Bladder microvascular endothelial cell (primary cell): ENCODE data around the gene NTF4. TPM values are rescaled to one million over a fixed set of nuclear protein-coding genes. Genes with fewer than 3 reads are reported as not detected.

Experiments
- total RNA-seq: library from RNA; depleted of rRNA; stranded (reverse); fragments of >200 nt; gene quantifications from 2 replicates; pipeline ENCODE4 v1.2.3, GENCODE V29; 2014

Gene NTF4, protein sequence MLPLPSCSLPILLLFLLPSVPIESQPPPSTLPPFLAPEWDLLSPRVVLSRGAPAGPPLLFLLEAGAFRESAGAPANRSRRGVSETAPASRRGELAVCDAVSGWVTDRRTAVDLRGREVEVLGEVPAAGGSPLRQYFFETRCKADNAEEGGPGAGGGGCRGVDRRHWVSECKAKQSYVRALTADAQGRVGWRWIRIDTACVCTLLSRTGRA
- not detected in 2 replicates for total RNA-seq

DNA sequence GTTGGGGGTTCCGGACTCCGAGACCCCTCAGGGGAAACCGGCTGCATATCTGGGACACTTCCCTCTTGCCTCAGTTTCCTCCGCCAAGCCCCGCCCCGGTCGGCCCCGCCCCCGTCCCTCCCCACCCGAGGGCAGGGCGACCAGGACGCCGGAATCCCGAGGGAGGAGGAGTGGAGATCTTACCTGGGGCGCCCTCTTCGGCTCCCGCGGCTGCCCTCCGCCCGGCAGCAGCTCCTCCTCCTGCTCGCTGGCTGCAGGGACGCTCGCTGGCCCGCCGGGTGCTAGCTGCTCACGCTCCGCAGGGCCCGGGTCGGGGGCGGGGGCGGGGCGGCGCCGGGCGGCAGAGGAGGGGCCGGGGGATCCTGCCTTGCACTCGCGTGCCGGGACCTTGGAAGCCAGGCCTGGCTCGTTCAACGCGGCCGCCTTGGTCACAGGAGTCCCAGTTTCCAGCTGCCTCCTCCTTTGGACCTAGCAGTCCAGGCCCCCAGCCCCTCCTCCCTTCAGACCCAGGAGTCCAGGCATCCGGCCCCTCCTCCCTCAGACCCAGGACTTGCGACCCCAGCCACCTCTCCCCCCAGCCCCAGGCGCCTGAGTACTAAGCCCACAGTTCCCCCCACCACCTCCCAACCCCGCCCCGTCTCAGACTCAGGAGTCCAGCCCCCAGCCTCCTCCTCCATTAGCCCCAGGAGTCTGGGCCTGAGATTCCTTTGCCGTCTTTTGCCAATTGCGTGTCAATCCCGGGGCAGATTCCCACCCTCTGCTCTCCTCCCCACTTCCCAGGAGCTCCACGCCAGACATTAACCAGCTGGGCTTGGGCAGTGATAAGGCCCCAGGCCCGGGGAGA lies at the start of gene NTF4:
Gene NTF4 (minus strand): TSS at position 51 of the 844 bp plus-strand sequence. CDS start 2,821 bp downstream, outside the sequence.

DNA sequence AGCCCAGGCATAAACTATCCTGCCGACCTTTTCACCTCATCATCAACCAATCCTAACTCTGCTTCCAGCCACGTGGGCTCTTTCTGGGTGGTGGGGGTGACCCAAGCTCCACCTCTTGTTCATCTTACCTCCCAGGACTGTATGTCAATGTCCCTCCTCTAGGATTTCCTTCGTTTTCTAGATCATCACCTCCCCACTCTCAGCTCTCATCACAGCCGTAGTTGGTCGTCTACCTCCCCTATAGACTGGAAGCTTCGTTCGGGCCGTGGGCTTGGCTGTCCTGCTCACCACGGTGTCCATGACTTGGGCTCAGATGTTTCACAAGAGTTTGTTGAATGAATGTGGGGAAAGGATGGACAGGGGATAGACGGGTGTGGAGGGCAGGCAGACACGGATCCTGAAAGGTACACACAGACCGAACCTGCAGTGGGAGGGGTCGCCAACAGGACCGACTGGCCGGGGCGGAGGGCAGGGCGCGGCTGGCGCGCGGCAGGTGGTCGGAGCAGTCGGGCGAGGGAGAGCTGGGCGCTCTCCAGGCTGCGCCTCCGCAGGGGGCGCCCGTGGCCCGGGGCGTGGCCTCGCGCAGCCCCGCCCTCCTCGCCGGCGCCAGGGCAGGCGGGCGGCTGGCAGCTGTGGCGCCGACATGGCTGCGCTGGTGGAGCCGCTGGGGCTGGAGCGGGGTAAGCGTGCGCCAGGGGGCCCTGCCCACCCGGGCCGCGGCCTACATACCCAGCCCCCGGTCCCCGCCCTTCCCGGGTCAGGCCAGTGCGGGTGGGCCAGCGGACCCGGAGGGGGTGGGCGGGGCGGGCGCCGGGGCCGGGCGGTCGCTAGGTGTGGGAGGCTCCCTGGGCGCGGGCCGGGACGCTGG lies 49.4 kb upstream of the NTF4 start, which contains the start of gene LIN7B:
Gene LIN7B (plus strand): TSS at position 609 of the 868 bp plus-strand sequence. CDS start 35 bp downstream, at position 644.

DNA sequence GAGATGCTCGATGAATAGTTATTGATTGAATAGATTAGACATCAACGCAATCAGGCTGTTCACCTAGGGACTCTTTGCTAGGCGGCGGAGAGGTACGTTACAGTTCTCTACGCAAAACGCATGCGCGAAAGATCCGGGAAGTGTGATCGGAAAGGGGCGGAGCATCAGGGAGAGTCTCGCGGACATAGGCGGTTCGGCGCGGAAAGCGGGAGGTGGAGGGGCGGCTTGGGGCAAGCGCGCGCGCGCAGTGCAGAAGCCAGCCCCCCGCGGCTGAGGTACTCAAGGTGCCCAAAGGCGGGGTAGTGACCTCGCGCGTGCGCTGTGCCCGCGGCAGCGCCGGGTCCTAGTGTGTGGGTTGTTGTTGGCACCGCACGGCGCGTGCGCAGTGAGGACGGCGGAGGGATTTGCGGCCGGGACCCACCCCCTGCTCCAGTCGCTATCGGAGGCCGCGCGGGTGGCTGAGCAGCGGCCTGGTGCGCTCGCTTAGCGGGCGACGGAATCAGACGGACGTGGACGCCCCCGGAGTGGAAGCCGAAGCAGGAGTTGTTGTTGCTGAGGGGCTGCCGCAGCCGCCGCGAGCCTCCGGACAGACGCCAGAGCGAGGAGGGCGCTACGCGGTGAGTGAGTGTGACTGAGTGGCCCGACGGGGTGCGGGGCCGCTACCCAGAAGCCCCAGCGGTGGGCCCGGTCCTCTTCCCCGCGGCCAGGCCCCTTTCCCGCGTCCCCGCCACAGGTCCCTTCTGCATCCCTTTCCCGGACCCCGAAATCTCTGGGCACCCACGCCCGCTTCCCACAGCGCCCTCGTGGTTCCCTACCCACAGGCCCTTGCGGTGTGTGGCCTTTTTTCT lies 20.6 kb upstream of the NTF4 start, which contains the start of gene SNRNP70:
Gene SNRNP70 (plus strand): TSS at position 432 of the 848 bp plus-strand sequence. CDS start 964 bp downstream, outside the sequence.

DNA sequence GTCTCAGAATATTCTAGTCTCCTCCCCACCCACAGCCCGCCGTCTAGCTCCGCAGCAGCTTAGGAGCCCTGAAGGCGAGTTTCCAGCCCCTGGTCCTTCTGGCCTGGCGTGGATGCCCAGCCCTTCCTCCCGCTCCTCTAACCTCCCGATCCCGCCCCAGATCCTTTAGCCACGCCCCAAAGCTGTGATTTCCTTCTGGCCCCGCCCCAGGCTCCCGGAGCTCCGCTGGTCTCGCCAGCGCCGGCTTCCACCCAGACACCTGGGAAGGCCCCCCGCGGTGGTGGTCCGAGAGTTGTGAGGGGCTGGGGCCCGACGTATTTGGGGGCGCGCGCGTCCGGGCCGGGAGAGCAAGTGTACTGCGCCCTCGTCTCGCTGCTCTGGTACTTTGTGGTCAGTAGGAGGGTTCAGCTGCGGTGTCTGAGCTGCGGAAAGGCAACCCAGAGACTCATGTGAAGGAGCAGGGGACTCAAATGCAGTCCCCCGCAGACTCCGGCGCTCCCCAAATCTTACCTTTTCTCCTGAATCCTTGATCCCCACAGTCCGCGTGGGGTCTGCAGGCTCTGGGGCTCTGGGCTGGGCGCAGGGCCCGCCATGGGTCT lies 6.9 kb downstream of the NTF4 start, which contains the start of gene CGB7:
Gene CGB7 (minus strand): TSS at position 114 of the 599 bp plus-strand sequence. CDS start 2,374 bp downstream, outside the sequence.

DNA sequence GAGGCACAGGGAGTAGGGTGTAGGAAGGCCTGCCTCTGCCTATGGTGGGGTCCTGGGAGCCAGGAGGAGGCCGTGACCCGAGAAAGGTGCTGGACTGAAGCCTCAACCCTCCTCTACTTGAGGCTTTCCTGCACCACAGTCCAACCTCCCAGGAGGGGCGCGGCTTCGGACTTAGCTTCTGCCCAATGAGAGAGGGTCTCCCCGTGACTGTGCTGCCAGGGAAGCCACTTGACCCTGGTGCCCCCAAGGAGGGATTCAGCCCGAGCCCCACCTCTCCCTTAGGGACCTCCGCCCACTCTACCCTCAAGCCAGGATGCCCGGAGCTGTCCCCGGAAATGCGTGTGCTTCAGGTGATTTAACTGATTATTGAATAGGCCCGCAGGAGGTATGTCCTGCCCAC lies 15.6 kb downstream of the NTF4 start, which contains the start of gene CGB8:
Gene CGB8 (minus strand): TSS at position 101 of the 400 bp plus-strand sequence. CDS start 372 bp downstream, outside the sequence.

DNA sequence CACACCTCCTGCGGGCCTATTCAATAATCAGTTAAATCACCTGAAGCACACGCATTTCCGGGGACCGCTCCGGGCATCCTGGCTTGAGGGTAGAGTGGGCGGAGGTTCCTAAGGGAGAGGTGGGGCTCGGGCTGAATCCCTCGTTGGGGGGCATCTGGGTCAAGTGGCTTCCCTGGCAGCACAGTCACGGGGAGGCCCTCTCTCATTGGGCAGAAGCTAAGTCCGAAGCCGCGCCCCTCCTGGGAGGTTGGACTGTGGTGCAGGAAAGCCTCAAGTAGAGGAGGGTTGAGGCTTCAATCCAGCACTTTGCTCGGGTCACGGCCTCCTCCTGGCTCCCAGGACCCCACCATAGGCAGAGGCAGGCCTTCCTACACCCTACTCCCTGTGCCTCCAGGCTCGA lies 21.1 kb downstream of the NTF4 start, which contains the start of gene CGB5:
Gene CGB5 (plus strand): TSS at position 301 of the 400 bp plus-strand sequence. CDS start 362 bp downstream, outside the sequence.

DNA sequence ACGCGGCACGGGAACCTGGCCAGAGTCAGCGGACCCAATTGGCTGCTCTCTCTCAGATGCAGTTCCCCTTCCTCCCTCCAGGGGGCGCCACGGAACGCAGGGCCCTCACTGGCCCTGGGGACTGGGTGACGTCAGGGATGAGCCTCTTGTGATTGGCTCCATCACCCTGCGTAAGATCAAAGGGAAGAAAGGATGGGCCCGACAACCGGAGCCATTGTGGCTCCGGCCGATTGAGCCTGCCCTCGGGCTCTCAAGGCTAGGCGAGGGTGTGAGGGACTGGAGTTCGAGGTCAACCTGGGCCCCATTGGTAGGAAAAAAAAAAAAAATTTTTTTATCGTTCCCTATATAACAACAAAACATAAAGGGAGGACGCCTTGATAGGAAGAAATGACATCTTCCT lies 27.8 kb downstream of the NTF4 start, which contains the start of gene CGB1:
Gene CGB1 (minus strand): TSS at position 81 of the 400 bp plus-strand sequence. CDS start 184 bp downstream, outside the sequence.

DNA sequence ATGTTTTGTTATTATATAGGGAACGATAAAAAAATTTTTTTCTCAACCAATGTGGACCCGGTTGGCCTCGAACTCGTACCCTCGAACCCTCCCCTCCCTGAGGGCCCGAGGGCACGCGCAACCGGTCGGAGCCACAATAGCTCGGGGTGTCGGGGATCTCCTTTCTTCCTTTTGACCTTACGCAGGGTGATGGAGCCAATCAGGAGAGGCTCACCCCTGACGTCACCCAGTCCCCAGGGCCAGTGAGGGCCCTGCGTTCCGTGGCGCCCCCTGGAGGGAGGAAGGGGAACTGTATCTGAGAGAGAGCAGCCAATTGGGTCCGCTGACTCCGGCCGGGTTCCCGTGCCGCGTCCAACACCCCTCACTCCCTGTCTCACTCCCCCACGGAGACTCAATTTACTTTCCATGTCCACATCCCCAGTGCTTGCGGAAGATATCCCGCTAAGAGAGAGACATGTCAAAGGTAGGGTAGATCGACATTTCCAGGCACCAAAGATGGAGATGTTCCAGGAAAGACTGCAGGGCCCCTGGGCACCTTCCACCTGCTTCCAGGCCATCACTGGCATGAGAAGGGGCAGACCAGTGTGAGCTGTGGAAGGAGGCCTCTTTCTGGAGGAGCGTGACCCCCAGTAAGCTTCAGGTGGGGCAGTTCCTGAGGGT lies 32.8 kb downstream of the NTF4 start, which contains the start of gene CGB2:
Gene CGB2 (plus strand): TSS at position 249 of the 660 bp plus-strand sequence. CDS start 206 bp downstream, at position 455.

DNA sequence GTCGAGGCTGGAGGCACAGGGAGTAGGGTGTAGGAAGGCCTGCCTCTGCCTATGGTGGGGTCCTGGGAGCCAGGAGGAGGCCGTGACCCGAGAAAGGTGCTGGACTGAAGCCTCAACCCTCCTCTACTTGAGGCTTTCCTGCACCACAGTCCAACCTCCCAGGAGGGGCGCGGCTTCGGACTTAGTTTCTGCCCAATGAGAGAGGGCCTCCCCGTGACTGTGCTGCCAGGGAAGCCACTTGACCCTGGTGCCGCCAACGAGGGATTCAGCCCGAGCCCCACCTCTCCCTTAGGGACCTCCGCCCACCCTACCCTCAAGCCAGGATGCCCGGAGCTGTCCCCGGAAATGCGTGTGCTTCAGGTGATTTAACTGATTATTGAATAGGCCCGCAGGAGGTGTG lies 40.4 kb downstream of the NTF4 start, which contains the start of gene CGB3:
Gene CGB3 (minus strand): TSS at position 101 of the 400 bp plus-strand sequence. CDS start 362 bp downstream, outside the sequence.

DNA sequence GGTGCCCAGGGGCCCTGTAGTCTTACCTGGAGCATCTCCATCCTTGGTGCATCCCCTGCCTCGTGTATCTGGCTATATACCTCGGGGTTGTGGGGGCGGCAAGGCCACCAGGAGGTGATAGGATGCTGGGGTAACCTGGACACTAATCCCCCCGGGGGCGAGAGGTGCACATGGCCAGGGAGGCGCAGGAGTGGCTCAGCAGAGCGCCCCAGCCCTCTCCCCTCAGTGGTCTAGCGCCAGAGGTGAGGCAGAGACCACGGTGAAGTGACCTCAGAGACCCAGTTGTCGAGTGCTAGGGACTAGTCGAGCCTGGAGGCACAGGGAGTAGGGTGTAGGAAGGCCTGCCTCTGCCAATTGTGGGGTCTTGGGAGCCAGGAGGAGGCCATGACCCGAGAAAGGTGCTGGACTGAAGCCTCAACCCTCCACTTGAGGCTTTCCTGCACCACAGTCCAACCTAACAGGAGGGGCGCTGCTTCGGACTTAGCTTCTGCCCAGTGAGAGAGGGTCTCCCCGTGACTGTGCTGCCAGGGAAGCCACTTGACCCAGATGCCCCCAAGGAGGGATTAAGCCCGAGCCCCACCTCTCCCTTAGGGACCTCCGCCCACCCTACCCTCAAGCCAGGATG lies 47.5 kb downstream of the NTF4 start, which contains the start of gene LHB:
Gene LHB (minus strand): TSS at position 51 of the 625 bp plus-strand sequence. CDS start 10 bp downstream, at position 41.

Other genes starting within 250 kb of the NTF4 start
- 5.7 and 9.9 TPM in 2 replicates for gene HSD17B14, start 228.3 kb downstream of the NTF4 start, total RNA-seq
- gene PLEKHA4, start 196.2 kb downstream of the NTF4 start, total RNA-seq: 0.32 and 4.3 TPM in 2 replicates
- 22.8 and 63.6 TPM in 2 replicates for gene PPP1R15A, start 192.4 kb downstream of the NTF4 start, total RNA-seq
- 0.13 and 0.16 TPM in 2 replicates for gene TULP2, start 166.1 kb downstream of the NTF4 start, total RNA-seq
- 158 and 247 TPM in 2 replicates for gene NUCB1, start 164.5 kb downstream of the NTF4 start, total RNA-seq
- gene DHDH, start 131.1 kb downstream of the NTF4 start, total RNA-seq: not detected in 2 replicates
- 90.2 and 164 TPM in 2 replicates for gene BAX, start 109.9 kb downstream of the NTF4 start, total RNA-seq
- gene FTL, start 99.5 kb downstream of the NTF4 start, total RNA-seq: 707 and 962 TPM in 2 replicates
- gene GYS1, start 71.5 kb downstream of the NTF4 start, total RNA-seq: 24.0 and 25.6 TPM in 2 replicates
- 199 and 209 TPM in 2 replicates for gene RUVBL2, start 70.9 kb downstream of the NTF4 start, total RNA-seq
- gene LHB, start 47.7 kb downstream of the NTF4 start, total RNA-seq: 0.16 TPM in 1 of 2 replicates, not detected in the other
- gene CGB3, start 40.5 kb downstream of the NTF4 start, total RNA-seq: not detected in 2 replicates
- gene CGB2, start 32.9 kb downstream of the NTF4 start, total RNA-seq: not detected in 2 replicates
- gene CGB1, start 27.9 kb downstream of the NTF4 start, total RNA-seq: not detected in 2 replicates
- not detected in 2 replicates for gene CGB5, start 21.0 kb downstream of the NTF4 start, total RNA-seq
- gene CGB8, start 15.7 kb downstream of the NTF4 start, total RNA-seq: not detected in 2 replicates
- gene CGB7, start 7.1 kb downstream of the NTF4 start, total RNA-seq: under 0.01 TPM in 1 of 2 replicates, not detected in the other
- gene KCNA7, start 7.9 kb upstream of the NTF4 start, total RNA-seq: not detected in 2 replicates
- 141 and 222 TPM in 2 replicates for gene SNRNP70, start 20.6 kb upstream of the NTF4 start, total RNA-seq
- gene LIN7B, start 49.6 kb upstream of the NTF4 start, total RNA-seq: 1.4 and 1.5 TPM in 2 replicates
- 0.65 and 0.88 TPM in 2 replicates for gene C19orf73, start 54.3 kb upstream of the NTF4 start, total RNA-seq
- gene PPFIA3, start 54.7 kb upstream of the NTF4 start, total RNA-seq: 3.4 and 3.9 TPM in 2 replicates
- 0.06 TPM in 1 of 2 replicates, not detected in the other for gene HRC, start 90.6 kb upstream of the NTF4 start, total RNA-seq
- 19.8 and 24.1 TPM in 2 replicates for gene TRPM4, start 93.0 kb upstream of the NTF4 start, total RNA-seq